GM12878 (cell line): Measurements from ENCODE around the gene MPZL1. TPM values are rescaled to one million over a fixed set of nuclear protein-coding genes. Genes with fewer than 3 reads are reported as not detected.

Source experiments
- ATAC-seq: fragments of 200-7000 bp; cut with Tn5 transposase; 3 replicates; pipeline ENCODE4 v1.9.1; 2020; ENCODE audit warnings: mild to moderate bottlenecking, moderate library complexity
- BruUV-seq: library from RNA; stranded (reverse); fragments of 400-500 nt; replicated peaks from 2 replicates; lab custom pipeline; 2021; lab: Mats Ljungman, UMichigan
- CTCF ChIA-PET: fragments of 300-600 bp; sonication (Branson Sonifier 250); formaldehyde crosslinking; extraction: SDS; loops from one replicate; lab custom pipeline; 2021; ENCODE audit warnings: inconsistent platforms; lab: Yijun Ruan, JAX
- POLR2A ChIA-PET: fragments of 350-600 bp; formaldehyde crosslinking; extraction: SDS; loops from one replicate; lab custom pipeline; 2021; ENCODE audit warnings: inconsistent platforms; lab: Charles Lee
- RAD21 ChIA-PET: fragments of 300-600 bp; sonication (Branson Sonifier 250); formaldehyde crosslinking; loops from one replicate; lab custom pipeline; 2023; ENCODE audit warnings: antibody characterized with exemption; ENCODE audit not compliant: unreplicated experiment; lab: Charles Lee
- SMC1A ChIA-PET: fragments of 300-600 bp; sonication (Branson Sonifier 250); formaldehyde crosslinking; loops from one replicate; lab custom pipeline; 2023; ENCODE audit not compliant: unreplicated experiment, uncharacterized antibody; lab: Charles Lee
- DNase-seq: peaks from one replicate; pipeline ENCODE4 v3.0.0-alpha.2; 2011; ENCODE audit warnings: low read depth, low spot score
- FAIRE-seq: peaks from 3 replicates; lab custom pipeline; 2011; peaks lifted over from hg19 to GRCh38; lab: Jason Lieb, UNC
- H2AFZ ChIP-seq: 2 replicates; pipeline ENCODE4 v1.6.0; 2011; ENCODE audit warnings: low read depth, low read length, control low read depth; ENCODE audit not compliant: control insufficient read depth
- H3K27ac ChIP-seq: 2 replicates; pipeline ENCODE4 v1.5.1; 2011; ENCODE audit warnings: control low read depth; ENCODE audit not compliant: control insufficient read depth, insufficient read depth
- H3K27me3 ChIP-seq, 2 experiments: replicated peaks in 1 of 2; 2 replicates each; pipeline versions ENCODE4 v1.6.0 to v1.6.1; 2011; ENCODE audit warnings: low read length in 1 of 2; ENCODE audit not compliant: control insufficient read depth in 2 of 2, insufficient read depth in 2 of 2
- H3K36me3 ChIP-seq, 2 experiments: 2 replicates each; pipeline ENCODE4 v1.5.1; 2011; ENCODE audit warnings: low read length in 1 of 2; ENCODE audit not compliant: control insufficient read depth in 2 of 2, insufficient read depth in 2 of 2
- H3K4me1 ChIP-seq: 2 replicates; pipeline ENCODE4 v1.6.1; 2011; ENCODE audit warnings: mild to moderate bottlenecking, low read length, moderate library complexity, mixed read lengths; ENCODE audit not compliant: control insufficient read depth, insufficient read depth
- H3K4me2 ChIP-seq: 2 replicates; pipeline ENCODE4 v1.6.0; 2011; ENCODE audit warnings: control low read depth; ENCODE audit not compliant: control insufficient read depth, insufficient read depth
- H3K4me3 ChIP-seq: fragments of 200-600 bp; sonication (generic); 2 replicates; pipeline ENCODE4 v1.5.1; 2016
- H3K79me2 ChIP-seq: 2 replicates; pipeline ENCODE4 v1.6.0; 2011; ENCODE audit warnings: low read length; ENCODE audit not compliant: control insufficient read depth, insufficient read depth
- H3K9ac ChIP-seq: 2 replicates; pipeline ENCODE4 v1.8.0; 2011; ENCODE audit warnings: low read length, control low read depth, mixed read lengths; ENCODE audit not compliant: control insufficient read depth, insufficient read depth
- H3K9me3 ChIP-seq: replicated peaks from 3 replicates; pipeline ENCODE4 v1.5.1; 2011; ENCODE audit warnings: mild to moderate bottlenecking, low read length; ENCODE audit not compliant: control insufficient read depth, insufficient read depth
- H4K20me1 ChIP-seq: 2 replicates; pipeline ENCODE4 v1.6.0; 2011; ENCODE audit not compliant: control insufficient read depth, insufficient read depth
- CHD1 ChIP-seq: IDR thresholded peaks from 2 replicates; pipeline ENCODE4 v1.6.1; 2012; ENCODE audit warnings: low read depth, low read length, improper control_type of control experiment
- CREB1 ChIP-seq: IDR thresholded peaks from 2 replicates; pipeline ENCODE4 v1.6.1; 2012; ENCODE audit warnings: low read depth, mild to moderate bottlenecking, inconsistent platforms
- DPF2 ChIP-seq: fragments of 450-650 bp; IDR thresholded peaks from 2 replicates; pipeline ENCODE4 v1.6.1; 2017; ENCODE audit warnings: mild to moderate bottlenecking
- MEF2A ChIP-seq: IDR thresholded peaks from 2 replicates; pipeline ENCODE4 v1.6.1; 2011; ENCODE audit warnings: low read depth, mild to moderate bottlenecking, low read length, moderate library complexity; ENCODE audit not compliant: insufficient read depth
- NFYA ChIP-seq: IDR thresholded peaks from 2 replicates; pipeline ENCODE4 v1.6.1; 2011; ENCODE audit warnings: low read depth, mild to moderate bottlenecking, low read length, improper control_type of control experiment, borderline replicate concordance
- NR2C2 ChIP-seq: IDR thresholded peaks from 2 replicates; pipeline ENCODE4 v1.6.1; 2011; ENCODE audit warnings: borderline replicate concordance, low read depth; ENCODE audit not compliant: control insufficient read depth, insufficient read length
- POLR2A ChIP-seq: IDR thresholded peaks from 2 replicates; pipeline ENCODE4 v1.6.1; 2011; ENCODE audit warnings: low read depth, mild to moderate bottlenecking, low read length
- RFX5 ChIP-seq: IDR thresholded peaks from 2 replicates; pipeline ENCODE4 v1.6.1; 2011; ENCODE audit warnings: low read depth, low read length, improper control_type of control experiment
- SREBF1 ChIP-seq: IDR thresholded peaks from 2 replicates; pipeline ENCODE4 v1.6.1; 2012; ENCODE audit warnings: mild to moderate bottlenecking, low read length
- STAT3 ChIP-seq: IDR thresholded peaks from 2 replicates; pipeline ENCODE4 v1.6.1; 2011; ENCODE audit warnings: low read depth, low read length, improper control_type of control experiment
- TARDBP ChIP-seq: IDR thresholded peaks from 2 replicates; pipeline ENCODE4 v1.6.1; 2016; ENCODE audit warnings: borderline replicate concordance
- YY1 ChIP-seq: IDR thresholded peaks from 2 replicates; pipeline ENCODE4 v1.6.1; 2011; ENCODE audit warnings: low read depth, mild to moderate bottlenecking, low read length
- ZBTB11 ChIP-seq: fragments of 450-650 bp; formaldehyde crosslinking; IDR thresholded peaks from 2 replicates; pipeline ENCODE4 v1.5.0; 2022; ENCODE audit warnings: mild to moderate bottlenecking, missing genetic modification characterization
- ZNF592 ChIP-seq: fragments of 450-650 bp; IDR thresholded peaks from 2 replicates; pipeline ENCODE4 v1.6.1; 2017; ENCODE audit warnings: mild to moderate bottlenecking, moderate library complexity
- WGBS: methylation state at CpG from one replicate; pipeline ENCODE4 v1.1.6; 2016; ENCODE audit warnings: low lambda C conversion rate; ENCODE audit not compliant: insufficient replicate concordance, insufficient coverage; ENCODE audit errors: missing lambda C conversion rate; 5-methylcytosine and 5-hydroxymethylcytosine counted together
- in situ Hi-C: fragments of 300-500 bp; cut with MboI; formaldehyde crosslinking; loops from 9 replicates; pipeline ENCODE4 v1.14.3; 2018; ENCODE audit warnings: mixed read lengths
- intact Hi-C: fragments of 100-400 bp; cut with micrococcal nuclease; formaldehyde crosslinking; loops from one replicate; pipeline ENCODE4 v1.14.2; 2022; ENCODE audit not compliant: unreplicated experiment
- polyA plus RNA-seq, 11 experiments: library from polyadenylated mRNA; depleted of rRNA in 4 of 11; unstranded in 6 of 11; stranded (reverse) in 5 of 11; fragments of >200 nt; fragmentation: Nextera tagmentation in 4 of 11; fragmentation: Illumina TruSeq in 1 of 11; extraction: Ambion mirVana in 4 of 11; extraction: Trizol in 1 of 11; gene quantifications; 1 replicate in 1 of 11; 2 replicates in 10 of 11; pipeline versions ENCODE4 v1.2.1 to v1.2.3, GENCODE V29; 2011 to 2016; ENCODE audit warnings: inconsistent platforms in 2 of 11, missing spikeins in 2 of 11, low read depth in 1 of 11
- total RNA-seq, 4 experiments: library from RNA; depleted of rRNA in 3 of 4; stranded (reverse); fragments of >200 nt in 3 of 4; fragmentation: Illumina TruSeq in 1 of 4; extraction: Trizol in 1 of 4; gene quantifications; 2 replicates each; pipeline versions ENCODE4 v1.2.1 to v1.2.3, GENCODE V29; 2013 to 2021

MPZL1 gene
- total and polyA plus RNA-seq, 10 of the 15 experiments (the other 5 are each of a cell fraction or from before 2014, with no cell fraction given), result 9.8 to 60.9 (median 45.9) TPM

GRCh38 chr1:167739752-167740151 is 18.0 kb downstream of the MPZL1 start:
- no peak overlapping the region for H3K9ac ChIP-seq
- POLR2A ChIA-PET, result interaction anchor here (0.5 to 1.2 kb wide), 2 partner anchors 14 to 254 kb away, joined by 3 to 5 read pairs; no protein-coding TSS in a partner anchor
- DNase-seq (no peak), ATAC-seq (no peak), FAIRE-seq (no peak)
- RAD21 ChIA-PET, result interaction anchor here (0.9 kb wide), 1 partner anchor 18 kb away, joined by 3 read pairs; the partner anchor contains the start of gene MPZL1
- BruUV-seq, result no TSS peak
- no peaks in the 10 kb centered on the region for H3K27me3 ChIP-seq
- 97% methylated on average over 3 of the region's 3 CpGs for WGBS
- CTCF ChIA-PET, result interaction anchor here (1.3 to 1.9 kb wide), 4 partner anchors 14 to 343 kb away, joined by 3 to 10 read pairs (median 4); no protein-coding TSS in a partner anchor
- no peaks in the 10 kb centered on the region for H3K4me1 ChIP-seq
- in situ Hi-C loops, result no loop called here
- no peaks in the 10 kb centered on the region for H4K20me1 ChIP-seq
- H3K4me3 ChIP-seq, result no peak overlapping the region
- no peak overlapping the region for H3K27ac ChIP-seq
- peaks cover 1% of the 10 kb centered on the region; the same call in 1 of the 3 replicates for H3K9me3 ChIP-seq
- SMC1A ChIA-PET, result interaction anchor here (1.0 to 4.6 kb wide), 4 partner anchors 11 to 16 kb away, joined by 3 to 17 read pairs (median 4); no protein-coding TSS in a partner anchor
- 0 out of 4 replicates have a peak, but pooled peaks cover 0 to under 1% of the 10 kb centered on the region in 2 experiments for H3K36me3 ChIP-seq
- peaks cover 11% of the 10 kb centered on the region for H3K79me2 ChIP-seq
- no peak overlapping the region for H2AFZ ChIP-seq
- intact Hi-C loops, result no loop called here
- no peak overlapping the region for H3K4me2 ChIP-seq
- TF ChIP-seq CREB1 (no peak), TARDBP (no peak), SREBF1 (no peak), NFYA (no peak), POLR2A (no peak), NR2C2 (no peak), CHD1 (no peak), ZBTB11 (CRISPR knock-in tag) (no peak), STAT3 (no peak), YY1 (no peak), DPF2 (no peak), ZNF592 (no peak), RFX5 (no peak), MEF2A (no peak)
